Pancreas (tissue), 10 donors: ENCODE measurements around the gene PTP4A2. TPM values are rescaled to one million over a fixed set of nuclear protein-coding genes. Genes with fewer than 3 reads are reported as not detected.

Experiments
- ATAC-seq, 4 donors: fragments of 200-7000 bp; cut with Tn5 transposase; one replicate each; pipeline versions ENCODE4 v1.8.0 to v1.9.1; 2020; ENCODE audit warnings: mild to moderate bottlenecking in 4 of 4, moderate library complexity in 4 of 4
- DNase-seq, 6 donors: peaks; one replicate each; pipeline ENCODE4 v3.0.0-alpha.2; 2020
- FAIRE-seq: peaks from 2 replicates; lab custom pipeline; 2012; peaks lifted over from hg19 to GRCh38; lab: Jason Lieb, UNC
- H3K27ac ChIP-seq, 4 donors: fragments of 200-600 bp; sonication (generic); 1 replicate in 3 of 4; 2 replicates in 1 of 4; pipeline versions ENCODE4 v1.5.0 to v1.8.0; 2020
- H3K27me3 ChIP-seq, 4 donors: fragments of 200-600 bp; one replicate each; pipeline ENCODE4 v1.8.0; 2021
- H3K36me3 ChIP-seq, 3 donors: fragments of 200-600 bp; sonication (generic) in 1 of 3; one replicate each; pipeline versions ENCODE4 v1.5.0 to v1.8.0; 2020 to 2021
- H3K4me1 ChIP-seq, 3 donors: fragments of 200-600 bp; one replicate each; pipeline ENCODE4 v1.8.0; 2021
- H3K4me3 ChIP-seq, 4 donors: fragments of 200-600 bp; sonication (generic) in 2 of 4; one replicate each; pipeline versions ENCODE4 v1.5.0 to v1.8.0; 2020 to 2021
- H3K9me3 ChIP-seq, 4 donors: fragments of 200-600 bp; one replicate each; pipeline ENCODE4 v1.8.0; 2021
- WGBS, 2 donors: extraction: QIAGEN DNeasy Blood & Tissue Kit; methylation state at CpG; one replicate each; pipeline ENCODE4 v1.1.7; 2013; 5-methylcytosine and 5-hydroxymethylcytosine counted together
- intact Hi-C, 3 donors: fragments of 100-400 bp; cut with DNase I; formaldehyde crosslinking; loops; one replicate each; pipeline versions ENCODE4 v1.11.1 to v1.14.2; 2022
- polyA plus RNA-seq, 2 donors: library from polyadenylated mRNA; stranded (reverse); fragments of 200-250 nt; gene quantifications; one replicate each; pipeline ENCODE4 v1.2.3, GENCODE V29; 2013
- total RNA-seq, 6 donors: library from RNA; stranded (reverse); fragmentation: NEBNext Ultra II Directional in 4 of 6; extraction: Animal tissue kit (Norgen Biotek cat#: 25700) in 4 of 6; gene quantifications; one replicate each; pipeline versions ENCODE4 v1.2.1 to v1.2.4, GENCODE V29; 2021 to 2023
- TF ChIP-seq, protein P1 (sequence below), 4 donors: fragments of 200-600 bp; sonication (generic) in 3 of 4; IDR thresholded peaks; one replicate each; pipeline versions ENCODE4 v1.5.0 to v1.8.0; 2021; ENCODE audit warnings: antibody characterized with exemption in 4 of 4
- donor health status: healthy with polysubstance abuse.
- donor health status: DM: no; HTN: no; CAD: no; lungs with moderate emphysema.
- donor health status: DM: no; HTN: no; CAD: no.
- donor health status: control.
- donor health status: control.
- donor health status: Bipolar disorder and iron deficiency.
- donor health status: DM: yes; HTN: yes; CAD: no.
- donor health status: DM: no; HTN: no; CAD: no.
- donor health status: DM: no; HTN: no; CAD: no.
- donor health status: DM: yes; HTN: yes; CAD: no.

PTP4A2 gene
- total and polyA plus RNA-seq, 8 donors, result 37.7 to 137 (median 78.3) TPM

DNA sequence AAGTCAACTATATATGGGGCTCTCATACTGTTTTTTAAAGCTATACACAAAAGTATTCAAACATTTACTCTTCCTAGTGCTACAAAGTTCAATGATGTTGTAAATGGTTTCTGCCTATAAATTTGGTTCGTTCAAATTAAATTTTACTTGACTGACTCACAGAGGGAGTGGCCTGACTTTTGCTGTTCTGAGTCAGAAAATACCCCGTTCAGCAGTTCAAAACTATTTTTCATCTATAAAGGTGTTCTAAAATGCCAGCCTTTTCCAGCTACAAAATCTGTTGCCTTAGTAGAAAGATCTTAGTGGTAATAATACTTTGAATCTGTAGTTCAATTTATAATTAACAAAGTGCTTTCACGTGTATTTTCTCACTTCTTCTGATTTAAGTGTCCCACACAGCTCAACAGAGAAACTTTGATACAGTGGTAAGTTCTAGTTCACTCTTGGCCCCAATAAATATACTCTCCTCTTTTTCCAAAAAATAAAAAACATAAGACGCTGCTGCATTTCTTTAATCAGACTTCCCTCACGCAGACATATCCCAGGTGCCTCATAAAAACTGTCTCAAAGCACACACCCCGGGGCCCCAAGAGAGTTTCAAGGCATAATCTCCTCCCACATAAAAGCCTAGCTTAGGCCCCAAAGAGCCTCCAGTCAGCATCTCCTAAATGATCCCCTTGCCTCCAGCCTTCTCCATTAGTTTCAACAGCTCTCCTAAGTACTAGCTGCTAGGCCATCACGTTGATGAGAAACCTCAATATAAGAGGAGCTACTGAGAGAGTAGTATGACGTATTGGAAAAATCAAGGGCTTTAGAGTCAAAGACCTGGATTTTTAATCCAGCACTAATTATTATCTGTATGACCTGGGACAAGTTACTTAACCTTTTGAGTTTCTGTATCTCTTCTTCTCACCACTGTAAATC is 3.2 kb downstream of the PTP4A2 start:
- Histone ChIP-seq H3K27ac (peak overlapping the region in 2 of 4 donors; percentile 62 to 91), H3K36me3 (no peaks in the 10 kb centered on the region), H3K4me3 (peak overlapping the region in 1 of 4 donors; percentile 62), H3K4me1 (peaks cover 45 to 78% (median 76%) of the 10 kb centered on the region in 3 donors), H3K9me3 (no peaks in the 10 kb centered on the region), H3K27me3 (no peaks in the 10 kb centered on the region)
- TF ChIP-seq, protein P1, sequence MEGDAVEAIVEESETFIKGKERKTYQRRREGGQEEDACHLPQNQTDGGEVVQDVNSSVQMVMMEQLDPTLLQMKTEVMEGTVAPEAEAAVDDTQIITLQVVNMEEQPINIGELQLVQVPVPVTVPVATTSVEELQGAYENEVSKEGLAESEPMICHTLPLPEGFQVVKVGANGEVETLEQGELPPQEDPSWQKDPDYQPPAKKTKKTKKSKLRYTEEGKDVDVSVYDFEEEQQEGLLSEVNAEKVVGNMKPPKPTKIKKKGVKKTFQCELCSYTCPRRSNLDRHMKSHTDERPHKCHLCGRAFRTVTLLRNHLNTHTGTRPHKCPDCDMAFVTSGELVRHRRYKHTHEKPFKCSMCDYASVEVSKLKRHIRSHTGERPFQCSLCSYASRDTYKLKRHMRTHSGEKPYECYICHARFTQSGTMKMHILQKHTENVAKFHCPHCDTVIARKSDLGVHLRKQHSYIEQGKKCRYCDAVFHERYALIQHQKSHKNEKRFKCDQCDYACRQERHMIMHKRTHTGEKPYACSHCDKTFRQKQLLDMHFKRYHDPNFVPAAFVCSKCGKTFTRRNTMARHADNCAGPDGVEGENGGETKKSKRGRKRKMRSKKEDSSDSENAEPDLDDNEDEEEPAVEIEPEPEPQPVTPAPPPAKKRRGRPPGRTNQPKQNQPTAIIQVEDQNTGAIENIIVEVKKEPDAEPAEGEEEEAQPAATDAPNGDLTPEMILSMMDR (IDR thresholded peaks at IDR 0.05), result no peak
- peak; percentile 74 for FAIRE-seq
- intact Hi-C loops, result no loop called here
- no peak for ATAC-seq
- 12 to 13% methylated on average over 8 of the region's 8 CpGs for WGBS, 2 donors
- DNase-seq, result no peak

DNA sequence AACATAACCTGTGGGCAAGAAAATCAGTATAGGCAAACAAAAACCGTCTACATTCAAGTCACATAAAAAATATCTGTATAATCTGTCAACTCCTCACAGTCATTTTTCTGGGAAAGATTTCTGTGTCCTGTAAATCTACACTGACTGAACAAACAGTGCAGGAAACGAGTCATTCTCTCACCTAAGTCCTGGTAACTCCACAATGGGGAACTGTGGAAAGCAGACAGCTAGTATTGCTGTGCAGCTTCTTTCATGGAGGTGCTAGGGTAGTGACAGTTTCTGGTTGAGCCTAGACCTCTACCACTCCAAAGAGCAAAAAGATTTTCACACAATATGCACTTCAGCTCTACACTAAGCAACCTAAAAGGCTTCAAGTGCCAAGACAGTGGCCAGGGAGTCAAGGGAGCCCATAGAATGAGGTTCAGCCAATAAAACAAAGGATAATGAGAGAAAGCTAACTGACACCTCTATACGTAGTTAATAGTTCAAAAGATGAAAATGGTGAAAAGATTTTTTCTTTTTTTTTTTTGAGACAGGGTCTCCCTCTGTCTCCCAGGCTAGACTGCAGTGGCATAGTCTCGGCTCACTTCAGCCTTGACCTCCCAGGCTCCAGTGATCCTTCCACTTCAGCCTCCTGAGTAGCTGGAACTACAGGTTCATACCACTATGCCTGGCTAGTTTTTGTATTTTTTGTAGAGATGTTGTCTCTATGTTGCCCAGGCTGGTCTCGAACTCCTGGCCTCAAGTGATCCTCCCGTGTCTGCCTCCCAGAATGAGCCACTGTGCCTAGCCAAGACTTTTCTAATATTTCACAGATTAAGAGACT is 5.5 kb downstream of the PTP4A2 start:
- H3K36me3 ChIP-seq, result no peaks in the 10 kb centered on the region
- H3K4me1 ChIP-seq, result peaks cover 43 to 85% (median 77%) of the 10 kb centered on the region in 3 donors

DNA sequence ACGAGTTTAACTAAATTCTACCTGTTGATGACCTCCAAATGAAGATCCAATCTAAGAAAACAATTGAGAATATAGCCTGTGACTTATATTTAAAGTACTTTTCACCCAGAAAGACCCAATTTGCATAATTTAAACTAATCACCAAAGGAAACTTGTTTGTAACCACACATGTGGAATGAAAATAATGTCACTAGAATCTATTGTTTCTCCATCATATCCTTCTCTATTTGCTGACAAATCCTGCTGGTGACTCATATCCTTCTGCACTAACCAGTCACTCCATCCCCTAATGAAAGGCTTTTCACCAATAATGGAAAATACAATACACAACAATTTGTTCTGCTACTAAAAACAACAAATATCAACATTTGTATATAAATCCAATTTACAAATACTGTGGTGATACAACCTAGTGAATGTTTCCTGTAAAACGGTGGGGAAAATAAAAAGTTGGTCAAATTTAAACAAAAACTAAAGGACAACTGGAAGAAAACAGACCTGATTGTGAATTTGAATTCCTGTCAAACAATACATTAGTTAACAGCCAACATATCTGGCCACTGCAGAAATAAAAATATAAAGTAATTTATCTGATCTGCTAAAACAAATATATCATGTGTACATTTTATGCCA is 6.5 kb downstream of the PTP4A2 start:
- FAIRE-seq, result no peak
- Histone ChIP-seq H3K27ac (peak overlapping the region in 2 of 4 donors; percentile 66 to 91), H3K36me3 (no peaks in the 10 kb centered on the region), H3K9me3 (no peaks in the 10 kb centered on the region), H3K4me1 (peaks cover 51 to 95% (median 87%) of the 10 kb centered on the region in 3 donors), H3K27me3 (no peaks in the 10 kb centered on the region), H3K4me3 (no peak overlapping the region)
- WGBS, 2 donors, result 10% methylated on average over 2 of the region's 2 CpGs
- no peak for DNase-seq
- intact Hi-C loops, result no loop called here
- peak in 2 of 4 donors; percentile 15 to 56 for ATAC-seq
- TF ChIP-seq, protein P1 (IDR thresholded peaks at IDR 0.05), result no peak

More for the DNA sequence above, 5.5 kb downstream of the PTP4A2 start:
- intact Hi-C loops, result no loop called here
- ATAC-seq (peak in 3 of 4 donors; percentile 30 to 56 (median 41)), FAIRE-seq (no peak), DNase-seq (no peak)
- TF ChIP-seq, protein P1 (IDR thresholded peaks at IDR 0.05), result no peak
- H3K4me3 ChIP-seq, result no peak overlapping the region
- 28 to 48% methylated on average over 6 of the region's 6 CpGs for WGBS, 2 donors
- H3K27me3 ChIP-seq, result no peaks in the 10 kb centered on the region
- H3K27ac ChIP-seq, result peak overlapping the region in 3 of 4 donors; percentile 3 to 91 (median 66)
- H3K9me3 ChIP-seq, result no peaks in the 10 kb centered on the region

DNA sequence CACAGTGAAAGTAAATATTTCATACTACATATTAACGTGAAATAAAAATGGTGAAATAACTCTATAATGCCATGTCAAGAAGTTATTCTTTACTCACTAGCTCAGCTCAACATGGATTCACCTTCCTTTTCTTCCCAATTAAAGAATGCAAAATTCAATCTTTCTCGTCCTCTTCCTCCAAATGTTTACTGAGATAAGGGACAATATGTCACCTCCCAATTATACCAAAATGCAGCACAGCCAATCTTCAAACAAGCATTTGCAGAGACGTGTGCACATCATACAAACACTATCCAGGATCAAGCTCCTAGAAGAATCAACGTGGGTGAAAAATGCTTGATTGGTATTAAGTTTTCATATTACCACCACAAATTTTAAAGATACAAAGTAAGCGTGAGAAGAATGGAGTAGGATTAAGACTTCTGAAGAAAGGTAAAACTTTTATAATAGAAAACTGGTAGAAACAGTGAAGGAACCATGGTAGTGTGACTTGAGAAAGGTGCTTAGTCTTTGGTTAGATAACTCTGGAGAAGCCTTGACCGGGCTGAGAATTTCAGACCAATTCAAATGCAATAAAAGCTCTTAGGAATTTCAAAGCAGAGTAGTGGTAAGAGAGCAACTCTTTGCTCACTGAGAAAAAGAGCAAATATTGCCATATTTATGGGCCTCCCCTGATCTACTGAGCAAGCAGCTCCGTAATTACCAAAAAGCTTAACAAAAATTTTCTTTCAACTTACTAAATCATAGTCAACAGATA is 7.2 kb downstream of the PTP4A2 start:
- H3K36me3 ChIP-seq, result no peaks in the 10 kb centered on the region
- DNase-seq (no peak), FAIRE-seq (no peak), ATAC-seq (no peak)
- TF ChIP-seq, protein P1 (IDR thresholded peaks at IDR 0.05), result no peak
- no peaks in the 10 kb centered on the region for H3K27me3 ChIP-seq
- no peak overlapping the region for H3K4me3 ChIP-seq
- peaks cover 58 to 98% (median 92%) of the 10 kb centered on the region in 3 donors for H3K4me1 ChIP-seq
- 24 to 35% methylated on average over 7 of the region's 7 CpGs for WGBS, 2 donors
- intact Hi-C loops, result no loop called here
- no peaks in the 10 kb centered on the region for H3K9me3 ChIP-seq
- H3K27ac ChIP-seq, result peak overlapping the region in 2 of 4 donors; percentile 66 to 91
